Mononuclear cell (primary cell): ENCODE measurements around the gene LHX4. TPM values are rescaled to one million over a fixed set of nuclear protein-coding genes. Genes with fewer than 3 reads are reported as not detected.

Experiments used
- H3K27me3 ChIP-seq: 2 replicates; pipeline ENCODE4 v1.6.0; 2011; ENCODE audit warnings: low read length, control low read depth; ENCODE audit not compliant: insufficient read depth
- H3K4me1 ChIP-seq: 2 replicates; pipeline ENCODE4 v1.5.1; 2011; ENCODE audit warnings: mild to moderate bottlenecking, low read length, control low read depth; ENCODE audit not compliant: insufficient read depth
- H3K4me3 ChIP-seq: 2 replicates; pipeline ENCODE4 v1.5.1; 2011; ENCODE audit warnings: mild to moderate bottlenecking, low read length, moderate library complexity
- H3K9me3 ChIP-seq: 2 replicates; pipeline ENCODE4 v1.5.1; 2011; ENCODE audit warnings: low read depth, mild to moderate bottlenecking, control low read depth, low read length
- total RNA-seq: library from RNA; depleted of rRNA; stranded (reverse); fragments of >200 nt; gene quantifications from one replicate; pipeline ENCODE4 v1.2.3, GENCODE V29; 2012

Gene LHX4
- total RNA-seq, 1 donor = 0.10 TPM

- Histone ChIP-seq H3K4me3 (no peak overlapping the region), H3K9me3 (no peaks in the 10 kb centered on the region), H3K27me3 (no peaks in the 10 kb centered on the region), H3K4me1 (peaks cover 8% of the 10 kb centered on the region)
Measured at GRCh38 chr1:180210008-180210620, 19.9 kb upstream of the LHX4 start.

GRCh38 chr1:180211156-180211859, 18.8 kb upstream of the LHX4 start:
- Histone ChIP-seq H3K4me3 (no peak overlapping the region), H3K9me3 (no peaks in the 10 kb centered on the region), H3K27me3 (no peaks in the 10 kb centered on the region), H3K4me1 (peaks cover 8% of the 10 kb centered on the region)

GRCh38 chr1:180211860-180212229, 18.2 kb upstream of the LHX4 start:
- Histone ChIP-seq H3K9me3 (no peaks in the 10 kb centered on the region), H3K27me3 (no peaks in the 10 kb centered on the region), H3K4me1 (peaks cover 8% of the 10 kb centered on the region), H3K4me3 (no peak overlapping the region)

- Histone ChIP-seq H3K27me3 (no peaks in the 10 kb centered on the region), H3K9me3 (no peaks in the 10 kb centered on the region), H3K4me1 (peaks cover under 1% of the 10 kb centered on the region), H3K4me3 (no peak overlapping the region)
Measured at GRCh38 chr1:180213401-180214170, 16.5 kb upstream of the LHX4 start.

- Histone ChIP-seq H3K4me3 (no peak overlapping the region), H3K27me3 (no peaks in the 10 kb centered on the region), H3K4me1 (no peaks in the 10 kb centered on the region), H3K9me3 (no peaks in the 10 kb centered on the region)
Measured at GRCh38 chr1:180215856-180216625, 14.0 kb upstream of the LHX4 start.

- Histone ChIP-seq H3K9me3 (no peaks in the 10 kb centered on the region), H3K27me3 (no peaks in the 10 kb centered on the region), H3K4me3 (no peak overlapping the region), H3K4me1 (no peaks in the 10 kb centered on the region)
Measured at GRCh38 chr1:180217006-180217405, 13.1 kb upstream of the LHX4 start.

- H3K4me1 ChIP-seq = no peaks in the 10 kb centered on the region
- no peaks in the 10 kb centered on the region for H3K9me3 ChIP-seq
- H3K27me3 ChIP-seq = peaks cover 9% of the 10 kb centered on the region
- H3K4me3 ChIP-seq = no peak overlapping the region
Measured at GRCh38 chr1:180218806-180219765, 11.0 kb upstream of the LHX4 start.

- Histone ChIP-seq H3K9me3 (no peaks in the 10 kb centered on the region), H3K27me3 (peaks cover 16% of the 10 kb centered on the region), H3K4me1 (no peaks in the 10 kb centered on the region), H3K4me3 (no peak overlapping the region)
Measured at GRCh38 chr1:180219776-180220175, 10.3 kb upstream of the LHX4 start.

- H3K9me3 ChIP-seq = no peaks in the 10 kb centered on the region
- H3K27me3 ChIP-seq = peaks cover 32% of the 10 kb centered on the region
- no peak overlapping the region for H3K4me3 ChIP-seq
- H3K4me1 ChIP-seq = no peaks in the 10 kb centered on the region
Measured at GRCh38 chr1:180221462-180221861, 8.6 kb upstream of the LHX4 start.

GRCh38 chr1:180224902-180225301, 5.2 kb upstream of the LHX4 start:
- Histone ChIP-seq H3K4me1 (peaks cover 12% of the 10 kb centered on the region), H3K4me3 (no peak overlapping the region), H3K9me3 (no peaks in the 10 kb centered on the region), H3K27me3 (peaks cover 64% of the 10 kb centered on the region)

- Histone ChIP-seq H3K27me3 (peaks cover 66% of the 10 kb centered on the region), H3K9me3 (no peaks in the 10 kb centered on the region), H3K4me3 (no peak overlapping the region), H3K4me1 (peaks cover 15% of the 10 kb centered on the region)
Measured at GRCh38 chr1:180225403-180225802, 4.7 kb upstream of the LHX4 start.

- no peak overlapping the region for H3K4me3 ChIP-seq
- peaks cover 35% of the 10 kb centered on the region for H3K4me1 ChIP-seq
- H3K9me3 ChIP-seq = no peaks in the 10 kb centered on the region
- peaks cover 92% of the 10 kb centered on the region for H3K27me3 ChIP-seq
Measured at GRCh38 chr1:180227861-180228647, 2.0 kb upstream of the LHX4 start.

GRCh38 chr1:180228648-180229482, 1.2 kb upstream of the LHX4 start:
- Histone ChIP-seq H3K9me3 (no peaks in the 10 kb centered on the region), H3K4me1 (peaks cover 43% of the 10 kb centered on the region), H3K27me3 (peaks cover 93% of the 10 kb centered on the region), H3K4me3 (peak overlapping the region; percentile 34)
